HepG2 (cell line): ENCODE results near the gene RAPGEF5. TPM values are rescaled to one million over a fixed set of nuclear protein-coding genes. Genes with fewer than 3 reads are reported as not detected.

Experiments used
- CENPBD1 ChIP-seq: sonication (generic); formaldehyde crosslinking; IDR thresholded peaks from 2 replicates; pipeline ENCODE4 v1.8.0; 2022; ENCODE audit warnings: missing genetic modification reagents, low read depth, mild to moderate bottlenecking, borderline replicate concordance
- GATAD1 ChIP-seq: IDR thresholded peaks from 2 replicates; pipeline ENCODE4 v1.6.1; 2016; ENCODE audit warnings: missing genetic modification reagents, missing compliant biosample characterization
- GFI1 ChIP-seq: sonication (generic); formaldehyde crosslinking; IDR thresholded peaks from 2 replicates; pipeline ENCODE4 v1.5.0; 2020; ENCODE audit warnings: missing genetic modification reagents, mild to moderate bottlenecking, borderline replicate concordance
- HNRNPH1 ChIP-seq: fragments of 200-400 bp; formaldehyde crosslinking; optimal IDR thresholded peaks from 2 replicates; pipeline ENCODE3; 2017; ENCODE audit warnings: mild to moderate bottlenecking, low read depth, low read length
- MED13 ChIP-seq: sonication (generic); formaldehyde crosslinking; IDR thresholded peaks from 2 replicates; pipeline ENCODE4 v1.5.0; 2020; ENCODE audit warnings: missing genetic modification reagents
- NFKBIZ ChIP-seq: IDR thresholded peaks from 2 replicates; pipeline ENCODE4 v1.6.1; 2018; ENCODE audit warnings: missing genetic modification reagents, missing compliant biosample characterization
- NR3C1 ChIP-seq: sonication (generic); formaldehyde crosslinking; IDR thresholded peaks from 2 replicates; pipeline ENCODE4 v1.4.0; 2020; ENCODE audit warnings: missing genetic modification reagents
- SMAD1 ChIP-seq: sonication (generic); formaldehyde crosslinking; IDR thresholded peaks from 2 replicates; pipeline ENCODE4 v1.4.0; 2020; ENCODE audit warnings: missing genetic modification reagents, low read depth, mild to moderate bottlenecking, borderline replicate concordance
- TFDP2 ChIP-seq: sonication (generic); formaldehyde crosslinking; IDR thresholded peaks from 2 replicates; pipeline ENCODE4 v1.4.0; 2020; ENCODE audit warnings: missing genetic modification reagents
- UBTF ChIP-seq: sonication (generic); formaldehyde crosslinking; IDR thresholded peaks from 2 replicates; pipeline ENCODE4 v1.4.0; 2020; ENCODE audit warnings: mild to moderate bottlenecking, missing genetic modification reagents
- USF2 ChIP-seq, 2 experiments: sonication (generic) in 1 of 2; formaldehyde crosslinking in 1 of 2; IDR thresholded peaks; 2 replicates each; pipeline versions ENCODE4 v1.5.1 to v1.6.1; 2011 to 2020; ENCODE audit warnings: borderline replicate concordance in 1 of 2, low read depth in 1 of 2, low read length in 1 of 2, mild to moderate bottlenecking in 1 of 2, missing genetic modification reagents in 1 of 2, moderate library complexity in 1 of 2
- ZBTB20 ChIP-seq: sonication (generic); formaldehyde crosslinking; IDR thresholded peaks from 2 replicates; pipeline ENCODE4 v1.8.1; 2023; ENCODE audit warnings: missing genetic modification reagents, low read depth, mild to moderate bottlenecking, borderline replicate concordance
- ZNF12 ChIP-seq: sonication (generic); formaldehyde crosslinking; IDR thresholded peaks from 2 replicates; pipeline ENCODE4 v1.5.0; 2020; ENCODE audit warnings: missing genetic modification reagents
- ZNF383 ChIP-seq: sonication (generic); formaldehyde crosslinking; IDR thresholded peaks from 2 replicates; pipeline ENCODE4 v1.4.0; 2020; ENCODE audit warnings: missing genetic modification reagents, mild to moderate bottlenecking, borderline replicate concordance
- ZNF576 ChIP-seq: sonication (generic); formaldehyde crosslinking; IDR thresholded peaks from 2 replicates; pipeline ENCODE4 v1.4.0; 2020; ENCODE audit warnings: mild to moderate bottlenecking, missing genetic modification reagents
- ZNF800 ChIP-seq: sonication (generic); formaldehyde crosslinking; IDR thresholded peaks from 2 replicates; pipeline ENCODE4 v1.4.0; 2020; ENCODE audit warnings: missing genetic modification reagents
- ZSCAN21 ChIP-seq: sonication (generic); formaldehyde crosslinking; IDR thresholded peaks from 2 replicates; pipeline ENCODE4 v1.8.0; 2022; ENCODE audit warnings: mild to moderate bottlenecking, missing genetic modification reagents, moderate library complexity, borderline replicate concordance
- ZSCAN5A ChIP-seq: sonication (generic); formaldehyde crosslinking; IDR thresholded peaks from 2 replicates; pipeline ENCODE4 v1.8.0; 2022; ENCODE audit warnings: mild to moderate bottlenecking, missing genetic modification reagents, borderline replicate concordance
- polyA plus RNA-seq, 8 experiments: library from polyadenylated mRNA; depleted of rRNA in 3 of 8; stranded (reverse) in 7 of 8; unstranded in 1 of 8; fragments of >200 nt; fragmentation: Illumina TruSeq in 4 of 8; extraction: Trizol in 4 of 8; gene quantifications; 2 replicates each; pipeline versions ENCODE4 v1.2.1 to v1.2.3, GENCODE V29; 2011 to 2016; ENCODE audit warnings: low read depth in 4 of 8, missing spikeins in 1 of 8, mixed read lengths in 1 of 8; ENCODE audit not compliant: insufficient read depth in 1 of 8
- total RNA-seq, 5 experiments: library from RNA; depleted of rRNA; stranded (reverse); fragments of >200 nt; fragmentation: Illumina TruSeq; extraction: Trizol; gene quantifications; 2 replicates each; pipeline ENCODE4 v1.2.3, GENCODE V29; 2016; ENCODE audit warnings: low read depth in 1 of 5

The RAPGEF5 gene
- total and polyA plus RNA-seq, 2 of the 13 experiments (the other 11 are each of a cell fraction or from before 2014, with no cell fraction given): 17.1 to 23.4 TPM

- TF ChIP-seq ZNF800 (CRISPR knock-in tag): no peak
- TF ChIP-seq ZSCAN5A (CRISPR knock-in tag): peak; percentile 48; the same call in 1 of the 2 replicates
- TF ChIP-seq UBTF (CRISPR knock-in tag): no peak
- no peak for TF ChIP-seq CENPBD1
- no peak for TF ChIP-seq ZSCAN21 (CRISPR knock-in tag)
- peak; percentile 40; the same call in 1 of the 2 replicates for TF ChIP-seq ZBTB20
- no peak for TF ChIP-seq SMAD1 (CRISPR knock-in tag)
- TF ChIP-seq TFDP2 (CRISPR knock-in tag): no peak
- TF ChIP-seq NR3C1: no peak
- peak; percentile 84; the same call in 1 of the 2 replicates for TF ChIP-seq NFKBIZ (CRISPR knock-in tag)
- TF ChIP-seq ZNF576 (CRISPR knock-in tag): no peak
- no peak for TF ChIP-seq MED13 (CRISPR knock-in tag)
- no peak for TF ChIP-seq HNRNPH1
- no peak for TF ChIP-seq USF2 (IDR thresholded peaks at IDR 0.05; ENCODE audit: low read depth, low read length)
- no peak for TF ChIP-seq USF2 (CRISPR knock-in tag; IDR thresholded peaks at IDR 0.05; ENCODE audit: borderline replicate concordance)
- no peak for TF ChIP-seq GFI1 (CRISPR knock-in tag)
- TF ChIP-seq ZNF383 (CRISPR knock-in tag): no peak
- TF ChIP-seq GATAD1: no peak
- TF ChIP-seq ZNF12 (CRISPR knock-in tag): peak; percentile 26; the same call in 1 of the 2 replicates
Measured at GRCh38 chr7:22346383-22347107, 10.4 kb downstream of the RAPGEF5 start (continued).
